HepG2 (cell line): Measurements from ENCODE around the gene SDR42E2. TPM values are rescaled to one million over a fixed set of nuclear protein-coding genes. Genes with fewer than 3 reads are reported as not detected.
A peak's percentile ranks its signal among the peaks of the same experiment; 100 is the strongest.

Source experiments
- ATAC-seq: fragments of 200-7000 bp; cut with Tn5 transposase; 3 replicates; pipeline ENCODE4 v1.9.1; 2020; ENCODE audit warnings: mild to moderate bottlenecking, moderate library complexity
- BruUV-seq: library from RNA; stranded (reverse); fragments of 400-500 nt; replicated peaks from 2 replicates; lab custom pipeline; 2021; lab: Mats Ljungman, UMichigan
- CTCF ChIA-PET: fragments of 300-600 bp; formaldehyde crosslinking; extraction: SDS; loops from one replicate; lab custom pipeline; 2021; ENCODE audit warnings: low total read pairs, inconsistent platforms, low intra/inter-chr PET ratio; lab: Yijun Ruan, JAX
- POLR2A ChIA-PET: fragments of 350-600 bp; sonication (Branson Sonifier 250); formaldehyde crosslinking; loops from one replicate; lab custom pipeline; 2020; ENCODE audit warnings: antibody characterized with exemption, inconsistent platforms; lab: Yijun Ruan, JAX
- DNase-seq: peaks from one replicate; pipeline ENCODE4 v3.0.0-alpha.2; 2015; ENCODE audit warnings: low spot score
- FAIRE-seq: peaks from 3 replicates; lab custom pipeline; 2011; peaks lifted over from hg19 to GRCh38; lab: Jason Lieb, UNC
- H2AFZ ChIP-seq: one replicate; pipeline ENCODE4 v1.6.1; 2011; ENCODE audit warnings: low read length, inconsistent platforms
- H3K27ac ChIP-seq: fragments of 300-600 bp; 3 replicates; pipeline ENCODE4 v1.8.0; 2011; ENCODE audit warnings: mixed run types, mild to moderate bottlenecking, mixed read lengths, low read length, inconsistent platforms; ENCODE audit not compliant: insufficient read depth; ENCODE audit errors: extremely low read length
- H3K27me3 ChIP-seq, 2 experiments: fragments of 200-600 bp in 1 of 2; 2 replicates in 1 of 2; 3 replicates in 1 of 2; pipeline versions ENCODE4 v1.6.0 to v1.8.0; 2011; ENCODE audit warnings: low read length in 2 of 2, mild to moderate bottlenecking in 2 of 2, moderate library complexity in 2 of 2, inconsistent platforms in 1 of 2; ENCODE audit not compliant: insufficient read depth in 2 of 2, control insufficient read depth in 1 of 2
- H3K36me3 ChIP-seq, 2 experiments: fragments of 200-600 bp in 1 of 2; replicated peaks in 1 of 2; 2 replicates in 1 of 2; 3 replicates in 1 of 2; pipeline versions ENCODE4 v1.5.1 to v1.8.0; 2011; ENCODE audit warnings: low read length in 2 of 2, inconsistent platforms in 1 of 2; ENCODE audit not compliant: insufficient read depth in 2 of 2, control insufficient read depth in 1 of 2
- H3K4me1 ChIP-seq: 2 replicates; pipeline ENCODE4 v1.5.1; 2012; ENCODE audit warnings: low read length, inconsistent platforms; ENCODE audit not compliant: insufficient read depth
- H3K4me2 ChIP-seq: 2 replicates; pipeline ENCODE4 v1.6.0; 2011; ENCODE audit warnings: low read depth, low read length, inconsistent platforms
- H3K4me3 ChIP-seq, 3 experiments: fragments of 200-600 bp in 1 of 3; sonication (generic), shearing (Covaris generic) in 1 of 3; replicated peaks in 1 of 3; 2 replicates each; pipeline ENCODE4 v1.5.1; 2011 to 2016; ENCODE audit warnings: low read length in 3 of 3, inconsistent platforms in 2 of 3, low read depth in 2 of 3, mild to moderate bottlenecking in 2 of 3, control low read depth in 1 of 3, mixed read lengths in 1 of 3; ENCODE audit not compliant: insufficient read depth in 1 of 3
- H3K79me2 ChIP-seq: one replicate; pipeline ENCODE4 v1.6.1; 2011; ENCODE audit warnings: low read length, inconsistent platforms; ENCODE audit not compliant: insufficient read depth
- H3K9ac ChIP-seq: 2 replicates; pipeline ENCODE4 v1.6.0; 2011; ENCODE audit warnings: mild to moderate bottlenecking, low read depth, low read length, inconsistent platforms; ENCODE audit not compliant: insufficient read depth
- H3K9me3 ChIP-seq: 2 replicates; pipeline ENCODE4 v1.5.1; 2012; ENCODE audit warnings: mild to moderate bottlenecking, low read length
- H4K20me1 ChIP-seq: 2 replicates; pipeline ENCODE4 v1.6.0; 2011; ENCODE audit warnings: inconsistent platforms, mild to moderate bottlenecking, low read length, moderate library complexity; ENCODE audit not compliant: insufficient read depth
- EZH2 ChIP-seq: conservative IDR thresholded peaks from 2 replicates; pipeline ENCODE4 v1.6.1; 2012; ENCODE audit warnings: mild to moderate bottlenecking, low read depth, low read length, moderate library complexity
- NAIF1 ChIP-seq: sonication (generic); formaldehyde crosslinking; IDR thresholded peaks from 2 replicates; pipeline ENCODE4 v1.5.0; 2020; ENCODE audit warnings: mild to moderate bottlenecking, missing genetic modification reagents, borderline replicate concordance
- NFATC3 ChIP-seq: sonication (generic); formaldehyde crosslinking; IDR thresholded peaks from 2 replicates; pipeline ENCODE4 v1.5.1; 2020; ENCODE audit warnings: mild to moderate bottlenecking, missing genetic modification reagents
- NPAS2 ChIP-seq: sonication (generic); formaldehyde crosslinking; IDR thresholded peaks from 2 replicates; pipeline ENCODE4 v1.8.0; 2022; ENCODE audit warnings: mild to moderate bottlenecking, missing genetic modification reagents, borderline replicate concordance
- SALL2 ChIP-seq: sonication (generic); formaldehyde crosslinking; IDR thresholded peaks from 2 replicates; pipeline ENCODE4 v1.8.1; 2023; ENCODE audit warnings: mild to moderate bottlenecking, missing genetic modification reagents, inconsistent platforms
- ZMYM3 ChIP-seq: sonication (generic); formaldehyde crosslinking; IDR thresholded peaks from 2 replicates; pipeline ENCODE4 v1.5.1; 2020; ENCODE audit warnings: mild to moderate bottlenecking, missing genetic modification reagents
- ZNF605 ChIP-seq: sonication (generic); formaldehyde crosslinking; IDR thresholded peaks from 2 replicates; pipeline ENCODE4 v1.8.0; 2022; ENCODE audit warnings: mild to moderate bottlenecking, missing genetic modification reagents
- ZNF768 ChIP-seq: sonication (generic); formaldehyde crosslinking; IDR thresholded peaks from 2 replicates; pipeline ENCODE4 v1.4.0; 2020; ENCODE audit warnings: missing genetic modification reagents
- WGBS: methylation state at CpG from one replicate; pipeline ENCODE4 v1.1.6; 2017; ENCODE audit warnings: low lambda C conversion rate; 5-methylcytosine and 5-hydroxymethylcytosine counted together
- in situ Hi-C: cut with HindIII; loops from 2 replicates; pipeline ENCODE4 v1.10.0; 2017; ENCODE audit warnings: low pct_unique_long_range_greater_than_20kb; ENCODE audit not compliant: extremely low pct_ligation_motif_present
- intact Hi-C: fragments of 100-400 bp; cut with micrococcal nuclease; formaldehyde crosslinking; loops from one replicate; pipeline ENCODE4 v1.10.0; 2022; ENCODE audit not compliant: unreplicated experiment
- polyA plus RNA-seq, 8 experiments: library from polyadenylated mRNA; depleted of rRNA in 3 of 8; stranded (reverse) in 7 of 8; unstranded in 1 of 8; fragments of >200 nt; fragmentation: Illumina TruSeq in 4 of 8; extraction: Trizol in 4 of 8; gene quantifications; 2 replicates each; pipeline versions ENCODE4 v1.2.1 to v1.2.3, GENCODE V29; 2011 to 2016; ENCODE audit warnings: low read depth in 4 of 8, missing spikeins in 1 of 8, mixed read lengths in 1 of 8; ENCODE audit not compliant: insufficient read depth in 1 of 8
- total RNA-seq, 5 experiments: library from RNA; depleted of rRNA; stranded (reverse); fragments of >200 nt; fragmentation: Illumina TruSeq; extraction: Trizol; gene quantifications; 2 replicates each; pipeline ENCODE4 v1.2.3, GENCODE V29; 2016; ENCODE audit warnings: low read depth in 1 of 5
- TF ChIP-seq, protein P1 (sequence below): sonication (generic); formaldehyde crosslinking; IDR thresholded peaks from 2 replicates; pipeline ENCODE4 v1.5.1; 2020; ENCODE audit warnings: mild to moderate bottlenecking, missing genetic modification reagents, moderate library complexity
- TF ChIP-seq, protein P2 (sequence below), 2 experiments: fragments of 450-650 bp in 1 of 2; sonication (generic) in 1 of 2; formaldehyde crosslinking; IDR thresholded peaks; 2 replicates each; pipeline versions ENCODE4 v1.5.0 to v1.8.0; 2020 to 2022; ENCODE audit warnings: mild to moderate bottlenecking in 1 of 2, missing genetic modification reagents in 1 of 2
- TF ChIP-seq, protein P3 (sequence below): sonication (generic); formaldehyde crosslinking; IDR thresholded peaks from 2 replicates; pipeline ENCODE4 v1.4.0; 2020; ENCODE audit warnings: missing genetic modification reagents

The SDR42E2 gene
- total and polyA plus RNA-seq, 2 of the 13 experiments (the other 11 are each of a cell fraction or from before 2014, with no cell fraction given) = 0.05 to 0.11 TPM

DNA sequence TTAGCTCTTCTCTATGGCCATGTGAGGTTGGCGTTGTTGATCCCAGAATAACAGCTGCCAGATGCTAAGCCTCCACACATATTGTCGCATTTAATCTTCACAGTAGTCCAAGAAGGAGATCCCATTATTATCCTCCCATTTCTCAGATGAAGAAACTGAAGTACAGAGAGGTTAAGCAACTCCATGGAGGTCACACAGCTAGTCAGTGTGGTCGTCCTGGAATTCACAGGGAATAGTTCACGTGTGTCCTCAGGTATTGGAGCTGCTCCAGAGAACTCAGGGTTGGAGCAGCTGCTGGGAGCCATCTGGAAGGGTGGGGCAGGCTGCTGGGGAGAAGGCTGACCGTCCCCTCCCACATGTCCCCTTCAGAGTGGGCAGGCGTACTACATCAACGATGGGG, 19.5 kb downstream of the SDR42E2 start:
- Histone ChIP-seq H3K27me3 (peaks cover 2 to 13% of the 10 kb centered on the region in 2 experiments; a peak in 3 of 5 replicates), H3K79me2 (no peaks in the 10 kb centered on the region), H3K9me3 (no peaks in the 10 kb centered on the region), H3K4me2 (no peak overlapping the region), H4K20me1 (no peaks in the 10 kb centered on the region), H2AFZ (no peak overlapping the region), H3K36me3 (no peaks in the 10 kb centered on the region), H3K4me1 (peaks cover 7% of the 10 kb centered on the region; the same call in 1 of the 2 replicates), H3K9ac (no peak overlapping the region), H3K27ac (no peak overlapping the region), H3K4me3 (no peak overlapping the region)
- WGBS = 68% methylated on average over 7 of the region's 7 CpGs
- TF ChIP-seq NFATC3 (CRISPR knock-in tag) (no peak), ZNF768 (CRISPR knock-in tag) (peak; percentile 90), NPAS2 (CRISPR knock-in tag) (0 out of 2 replicates have a peak, but pooled peaks have one; percentile 2), ZMYM3 (peak; percentile 59; the same call in 1 of the 2 replicates)
- ChIA-PET POLR2A (no interaction called here), CTCF (no interaction called here)
- intact Hi-C loops (no loop called here), in situ Hi-C loops (no loop called here)
- DNase-seq = no peak
- BruUV-seq = no TSS peak
- ATAC-seq = no peak
- peak; percentile 34 for FAIRE-seq

DNA sequence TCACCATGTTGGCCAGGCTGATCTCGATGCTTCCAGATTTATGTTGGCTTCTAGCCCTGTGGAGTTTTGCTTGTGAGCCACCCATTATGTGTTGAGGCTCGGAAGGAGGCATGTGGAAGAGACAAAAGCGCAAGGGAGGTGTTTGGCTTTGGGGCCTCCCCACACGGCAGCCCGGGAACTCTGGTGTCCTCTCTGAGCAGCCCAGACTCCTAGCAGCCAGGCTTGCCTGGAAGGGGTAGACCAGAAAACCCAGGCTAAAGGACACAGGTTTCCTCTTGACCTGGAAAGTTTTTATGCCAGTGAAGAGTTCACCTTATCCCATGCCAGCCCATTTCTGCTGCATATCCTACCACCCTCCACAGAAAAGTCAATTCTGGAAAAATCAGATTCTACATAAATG, 21.0 kb downstream of the SDR42E2 start:
- no peak for FAIRE-seq
- intact Hi-C loops = no loop called here
- Histone ChIP-seq H3K9ac (no peak overlapping the region), H3K4me2 (no peak overlapping the region), H3K27me3 (peaks cover 2 to 8% of the 10 kb centered on the region in 2 experiments; a peak in 3 of 5 replicates), H3K4me1 (peaks cover 12% of the 10 kb centered on the region), H3K4me3 (no peak overlapping the region), H3K27ac (no peak overlapping the region), H2AFZ (no peak overlapping the region), H3K36me3 (no peaks in the 10 kb centered on the region), H3K79me2 (no peaks in the 10 kb centered on the region), H4K20me1 (no peaks in the 10 kb centered on the region), H3K9me3 (no peaks in the 10 kb centered on the region)
- POLR2A ChIA-PET = no interaction called here
- ATAC-seq = no peak
- DNase-seq = no peak
- in situ Hi-C loops = no loop called here
- 65% methylated on average over 5 of the region's 5 CpGs for WGBS
- CTCF ChIA-PET = interaction anchor here (0.8 to 1.3 kb wide), 2 partner anchors 105 to 117 kb away, joined by 3 read pairs; no protein-coding TSS in a partner anchor
- BruUV-seq = no TSS peak
- TF ChIP-seq, protein P1, sequence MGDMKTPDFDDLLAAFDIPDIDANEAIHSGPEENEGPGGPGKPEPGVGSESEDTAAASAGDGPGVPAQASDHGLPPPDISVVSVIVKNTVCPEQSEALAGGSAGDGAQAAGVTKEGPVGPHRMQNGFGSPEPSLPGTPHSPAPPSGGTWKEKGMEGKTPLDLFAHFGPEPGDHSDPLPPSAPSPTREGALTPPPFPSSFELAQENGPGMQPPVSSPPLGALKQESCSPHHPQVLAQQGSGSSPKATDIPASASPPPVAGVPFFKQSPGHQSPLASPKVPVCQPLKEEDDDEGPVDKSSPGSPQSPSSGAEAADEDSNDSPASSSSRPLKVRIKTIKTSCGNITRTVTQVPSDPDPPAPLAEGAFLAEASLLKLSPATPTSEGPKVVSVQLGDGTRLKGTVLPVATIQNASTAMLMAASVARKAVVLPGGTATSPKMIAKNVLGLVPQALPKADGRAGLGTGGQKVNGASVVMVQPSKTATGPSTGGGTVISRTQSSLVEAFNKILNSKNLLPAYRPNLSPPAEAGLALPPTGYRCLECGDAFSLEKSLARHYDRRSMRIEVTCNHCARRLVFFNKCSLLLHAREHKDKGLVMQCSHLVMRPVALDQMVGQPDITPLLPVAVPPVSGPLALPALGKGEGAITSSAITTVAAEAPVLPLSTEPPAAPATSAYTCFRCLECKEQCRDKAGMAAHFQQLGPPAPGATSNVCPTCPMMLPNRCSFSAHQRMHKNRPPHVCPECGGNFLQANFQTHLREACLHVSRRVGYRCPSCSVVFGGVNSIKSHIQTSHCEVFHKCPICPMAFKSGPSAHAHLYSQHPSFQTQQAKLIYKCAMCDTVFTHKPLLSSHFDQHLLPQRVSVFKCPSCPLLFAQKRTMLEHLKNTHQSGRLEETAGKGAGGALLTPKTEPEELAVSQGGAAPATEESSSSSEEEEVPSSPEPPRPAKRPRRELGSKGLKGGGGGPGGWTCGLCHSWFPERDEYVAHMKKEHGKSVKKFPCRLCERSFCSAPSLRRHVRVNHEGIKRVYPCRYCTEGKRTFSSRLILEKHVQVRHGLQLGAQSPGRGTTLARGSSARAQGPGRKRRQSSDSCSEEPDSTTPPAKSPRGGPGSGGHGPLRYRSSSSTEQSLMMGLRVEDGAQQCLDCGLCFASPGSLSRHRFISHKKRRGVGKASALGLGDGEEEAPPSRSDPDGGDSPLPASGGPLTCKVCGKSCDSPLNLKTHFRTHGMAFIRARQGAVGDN (CRISPR knock-in tag) = no peak
- TF ChIP-seq, protein P2, sequence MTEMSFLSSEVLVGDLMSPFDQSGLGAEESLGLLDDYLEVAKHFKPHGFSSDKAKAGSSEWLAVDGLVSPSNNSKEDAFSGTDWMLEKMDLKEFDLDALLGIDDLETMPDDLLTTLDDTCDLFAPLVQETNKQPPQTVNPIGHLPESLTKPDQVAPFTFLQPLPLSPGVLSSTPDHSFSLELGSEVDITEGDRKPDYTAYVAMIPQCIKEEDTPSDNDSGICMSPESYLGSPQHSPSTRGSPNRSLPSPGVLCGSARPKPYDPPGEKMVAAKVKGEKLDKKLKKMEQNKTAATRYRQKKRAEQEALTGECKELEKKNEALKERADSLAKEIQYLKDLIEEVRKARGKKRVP (CRISPR knock-in tag; IDR thresholded peaks at IDR 0.05) = no peak
- TF ChIP-seq EZH2 (no peak), SALL2 (CRISPR knock-in tag) (no peak), ZNF768 (CRISPR knock-in tag) (no peak), ZNF605 (CRISPR knock-in tag) (no peak), NAIF1 (CRISPR knock-in tag) (no peak)
- TF ChIP-seq, protein P3, sequence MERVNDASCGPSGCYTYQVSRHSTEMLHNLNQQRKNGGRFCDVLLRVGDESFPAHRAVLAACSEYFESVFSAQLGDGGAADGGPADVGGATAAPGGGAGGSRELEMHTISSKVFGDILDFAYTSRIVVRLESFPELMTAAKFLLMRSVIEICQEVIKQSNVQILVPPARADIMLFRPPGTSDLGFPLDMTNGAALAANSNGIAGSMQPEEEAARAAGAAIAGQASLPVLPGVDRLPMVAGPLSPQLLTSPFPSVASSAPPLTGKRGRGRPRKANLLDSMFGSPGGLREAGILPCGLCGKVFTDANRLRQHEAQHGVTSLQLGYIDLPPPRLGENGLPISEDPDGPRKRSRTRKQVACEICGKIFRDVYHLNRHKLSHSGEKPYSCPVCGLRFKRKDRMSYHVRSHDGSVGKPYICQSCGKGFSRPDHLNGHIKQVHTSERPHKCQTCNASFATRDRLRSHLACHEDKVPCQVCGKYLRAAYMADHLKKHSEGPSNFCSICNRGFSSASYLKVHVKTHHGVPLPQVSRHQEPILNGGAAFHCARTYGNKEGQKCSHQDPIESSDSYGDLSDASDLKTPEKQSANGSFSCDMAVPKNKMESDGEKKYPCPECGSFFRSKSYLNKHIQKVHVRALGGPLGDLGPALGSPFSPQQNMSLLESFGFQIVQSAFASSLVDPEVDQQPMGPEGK (CRISPR knock-in tag) = no peak
